RCC 7860 (cell line): ENCODE data around the gene RSAD2.

Experiments
- DNase-seq: peaks from one replicate; pipeline ENCODE4 v3.0.0-alpha.2; 2015; ENCODE audit warnings: low spot score
- FAIRE-seq: peaks from 2 replicates; lab custom pipeline; 2012; peaks lifted over from hg19 to GRCh38; lab: Jason Lieb, UNC

The RSAD2 gene

DNA sequence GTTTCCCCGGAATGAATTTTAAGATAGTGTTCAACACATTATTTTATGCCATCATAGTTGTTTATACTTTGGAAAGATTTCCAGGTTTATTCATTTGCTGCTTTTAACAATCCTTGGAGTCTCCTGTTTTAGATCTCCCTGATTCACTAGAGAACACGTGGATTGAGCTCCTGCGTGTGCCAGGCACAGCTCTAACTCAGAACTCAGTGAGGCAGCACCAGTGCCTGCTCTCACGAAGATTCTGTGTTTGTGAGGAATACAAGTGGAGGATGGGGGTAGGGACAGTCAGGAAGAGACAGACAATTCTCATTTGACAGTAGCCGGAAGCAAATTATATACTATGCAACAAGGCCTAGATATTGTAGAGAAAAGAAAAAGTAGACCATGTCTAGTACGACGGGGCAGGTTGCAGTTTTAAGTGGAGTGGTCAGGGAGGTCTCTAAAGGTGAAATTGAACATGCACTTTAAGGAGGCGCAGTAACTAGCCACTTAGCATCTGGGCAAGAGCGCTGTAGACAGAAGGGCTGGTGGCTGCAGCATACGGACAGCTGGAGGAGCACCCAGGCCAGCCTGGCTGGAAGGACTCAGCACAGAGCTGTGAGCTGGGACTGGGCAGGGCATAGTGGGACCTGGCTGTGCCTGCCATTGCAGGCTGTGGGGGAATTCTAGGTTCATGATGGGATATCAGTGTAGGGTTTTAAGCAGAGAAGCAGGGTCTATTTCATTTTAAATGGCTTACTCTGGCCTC, 63.9 kb downstream of the RSAD2 start:
- FAIRE-seq: no peak
- no peak for DNase-seq

DNA sequence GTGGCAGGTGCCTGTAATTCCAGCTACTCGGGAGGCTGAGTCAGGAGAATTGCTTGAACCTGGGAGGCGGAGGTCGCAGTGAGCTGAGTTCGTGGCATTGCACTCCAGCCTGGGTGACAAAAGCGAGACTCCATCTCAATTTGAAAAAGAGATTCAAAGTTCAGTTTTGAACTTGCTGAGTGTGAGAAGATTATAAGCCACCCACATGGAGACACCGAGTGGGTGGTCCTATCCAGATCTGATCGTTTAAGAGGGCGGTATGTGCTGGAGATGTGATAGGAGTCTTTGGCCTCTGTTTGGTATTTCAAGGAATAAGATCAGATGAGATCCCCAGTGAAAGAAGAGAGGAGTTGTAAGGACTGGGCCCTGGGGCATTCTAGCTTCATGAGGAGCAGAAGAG, 65.3 kb downstream of the RSAD2 start:
- DNase-seq: no peak
- FAIRE-seq: no peak

DNA sequence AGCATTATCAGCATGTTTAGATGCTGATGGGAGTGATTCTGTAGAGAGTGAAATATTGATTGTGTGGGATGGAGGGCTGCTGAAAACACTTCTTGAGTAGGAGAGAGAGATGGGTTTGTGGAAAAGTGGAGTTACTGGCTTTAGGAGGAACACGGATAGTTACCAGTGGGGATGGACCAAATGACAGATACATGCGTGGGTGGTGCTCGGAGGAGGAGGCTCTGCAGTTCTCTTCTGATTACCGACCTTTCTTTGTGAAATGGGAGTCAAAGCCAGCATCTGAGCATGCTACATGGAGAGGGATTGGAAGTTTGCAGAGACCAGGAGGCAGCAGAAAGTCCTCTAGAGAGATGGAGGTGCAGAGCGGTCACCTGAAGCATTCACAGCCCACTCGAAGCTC, 65.9 kb downstream of the RSAD2 start:
- DNase-seq (no peak), FAIRE-seq (no peak)

GRCh38 chr2:6943971-6944370, 66.4 kb downstream of the RSAD2 start:
- DNase-seq: no peak
- no peak for FAIRE-seq

DNA sequence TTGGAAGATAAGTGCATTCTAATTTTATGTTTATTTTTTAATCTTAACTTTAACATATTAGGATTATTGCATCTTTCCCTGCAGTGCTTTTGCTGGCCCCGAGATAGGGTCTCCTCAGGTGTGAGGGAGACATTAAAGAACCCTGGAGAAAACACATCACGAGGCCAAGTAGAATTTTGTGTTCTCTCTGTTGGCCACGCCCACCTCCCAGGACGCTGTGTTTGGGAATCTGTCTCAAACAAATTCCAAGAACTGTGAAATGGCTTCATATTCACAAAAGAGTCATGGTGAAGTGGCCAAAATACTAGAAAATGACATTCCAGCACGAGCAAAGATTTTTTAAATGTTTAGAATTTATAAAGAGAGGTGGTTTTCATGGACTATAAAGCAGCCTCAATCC, 67.0 kb downstream of the RSAD2 start:
- DNase-seq (no peak), FAIRE-seq (no peak)

DNA sequence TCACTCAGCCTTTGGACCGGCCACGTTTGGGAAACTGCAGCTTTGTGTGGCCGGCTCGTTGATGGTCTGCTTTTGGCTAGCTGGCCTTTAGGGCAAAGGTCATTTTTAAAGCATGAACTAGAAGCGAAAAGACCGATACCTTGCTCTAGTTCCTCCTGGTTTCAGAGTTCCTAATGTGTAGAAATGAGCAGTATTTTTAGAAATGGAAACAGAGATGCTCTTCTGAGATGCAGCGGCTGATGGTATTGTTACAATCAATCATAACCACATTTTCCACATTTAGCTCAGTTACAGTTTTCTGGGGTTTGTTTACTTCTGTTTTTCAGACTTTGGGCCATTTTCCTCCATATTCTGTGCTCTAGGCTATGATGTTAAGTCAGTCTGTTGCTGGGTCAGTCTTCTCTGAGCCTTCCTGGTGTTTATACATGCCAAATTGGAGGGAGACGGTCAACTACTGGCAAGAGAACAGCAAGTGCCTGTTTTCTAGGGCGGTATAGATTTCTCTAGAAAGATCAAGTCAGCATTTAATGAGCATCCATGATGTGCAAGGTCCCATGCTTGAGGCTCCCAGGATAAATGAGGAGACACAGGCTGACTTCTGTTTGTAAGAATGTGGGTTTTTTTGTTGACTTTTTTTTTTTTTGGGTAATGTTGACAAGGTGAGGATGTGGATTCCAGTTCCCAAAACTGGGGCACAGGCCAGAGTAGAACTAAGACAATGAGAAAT, 67.7 kb downstream of the RSAD2 start:
- no peak for DNase-seq
- no peak for FAIRE-seq

DNA sequence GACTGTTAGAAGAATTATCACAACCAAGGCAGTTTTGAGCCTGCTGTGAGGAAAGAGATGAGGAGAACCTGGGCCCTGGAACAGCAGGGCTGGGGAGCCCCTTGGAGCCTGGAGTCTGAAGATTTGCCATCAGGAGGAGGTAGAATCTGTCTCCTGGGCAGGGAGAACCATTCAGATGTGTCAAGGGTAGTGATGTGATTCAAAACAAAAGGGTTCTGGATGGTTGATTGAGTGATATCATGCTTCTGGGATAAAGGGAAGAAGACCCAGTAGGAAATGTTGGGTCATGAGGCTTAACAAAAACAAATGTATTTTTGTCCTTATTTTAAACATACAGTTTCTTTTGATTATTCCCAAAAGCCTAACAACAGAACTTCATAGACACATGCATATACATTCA, 68.2 kb downstream of the RSAD2 start:
- FAIRE-seq: peak; percentile 30

GRCh38 chr2:6946722-6947121, 69.1 kb downstream of the RSAD2 start:
- FAIRE-seq: no peak
- DNase-seq: peak; percentile 29

More for the DNA sequence above, 68.2 kb downstream of the RSAD2 start:
- no peak for DNase-seq
